K562 (cell line): ENCODE data around the gene APOLD1.

Experiments
- FOXA3 ChIP-seq, 2 experiments: fragments of 450-650 bp in 1 of 2; sonication (generic) in 1 of 2; formaldehyde crosslinking; IDR thresholded peaks in 1 of 2; conservative IDR thresholded peaks in 1 of 2; 2 replicates each; pipeline versions ENCODE4 v1.4.0 to v1.8.0; 2020 to 2022; ENCODE audit warnings: mild to moderate bottlenecking in 2 of 2, missing genetic modification reagents in 1 of 2
- GATAD2A ChIP-seq: fragments of 450-650 bp; IDR thresholded peaks from 2 replicates; pipeline ENCODE4 v1.6.1; 2017
- NFXL1 ChIP-seq: fragments of 450-650 bp; formaldehyde crosslinking; IDR thresholded peaks from 2 replicates; pipeline ENCODE4 v1.4.0; 2021; ENCODE audit warnings: mild to moderate bottlenecking
- SIN3A ChIP-seq, 2 experiments: fragments of 150-350 bp in 1 of 2; IDR thresholded peaks; 2 replicates each; pipeline ENCODE4 v1.6.1; 2011 to 2016; ENCODE audit warnings: borderline replicate concordance in 2 of 2, low read depth in 2 of 2, low read length in 2 of 2, mild to moderate bottlenecking in 2 of 2, moderate library complexity in 2 of 2; ENCODE audit not compliant: control insufficient read depth in 1 of 2
- ZNF316 ChIP-seq: fragments of 450-650 bp; IDR thresholded peaks from 2 replicates; pipeline ENCODE4 v1.6.1; 2016
- ZNF655 ChIP-seq: fragments of 250-450 bp; sonication (Bioruptor Pico); IDR thresholded peaks from 2 replicates; pipeline ENCODE4 v1.5.0; 2021
- ZSCAN32 ChIP-seq: fragments of 450-650 bp; formaldehyde crosslinking; IDR thresholded peaks from 2 replicates; pipeline ENCODE4 v1.4.0; 2020; ENCODE audit warnings: mild to moderate bottlenecking, moderate library complexity

- TF ChIP-seq ZNF316 (no peak), FOXA3 (CRISPR knock-in tag; conservative IDR thresholded peaks at IDR 0.05 in 1 of 2, IDR thresholded peaks at IDR 0.05 in 1 of 2) (no peak), GATAD2A (no peak), NFXL1 (CRISPR knock-in tag) (no peak), ZSCAN32 (no peak), SIN3A (IDR thresholded peaks at IDR 0.05; ENCODE audit: borderline replicate concordance in 2 of 2, control insufficient read depth in 1 of 2, low read depth in 2 of 2, low read length in 2 of 2) (no peak), ZNF655 (CRISPR knock-in tag) (no peak)
These were observed at the start of gene APOLD1 for GRCh38 chr12:12784911-12785814.
